CD14-positive monocyte (primary cell): ENCODE measurements around the gene VAMP2. TPM values are rescaled to one million over a fixed set of nuclear protein-coding genes. Genes with fewer than 3 reads are reported as not detected.

Source experiments
- DNase-seq, 3 donors: peaks; one replicate each; pipeline ENCODE4 v3.0.0-alpha.2; 2011 to 2022
- H2AFZ ChIP-seq: 2 replicates; pipeline ENCODE4 v1.6.0; 2012; ENCODE audit warnings: mild to moderate bottlenecking, low read depth, low read length, inconsistent platforms; ENCODE audit not compliant: insufficient read depth, poor library complexity, severe bottlenecking
- H3K27ac ChIP-seq, 2 donors: 1 replicate in 1 of 2; 2 replicates in 1 of 2; pipeline ENCODE4 v1.5.1; 2012 to 2013; ENCODE audit warnings: low read length in 2 of 2, control low read depth in 1 of 2, inconsistent platforms in 1 of 2, low read depth in 1 of 2, mild to moderate bottlenecking in 1 of 2
- H3K27me3 ChIP-seq, 2 donors: one replicate each; pipeline versions ENCODE4 v1.6.0 to v1.6.1; 2011 to 2013; ENCODE audit warnings: low read length in 2 of 2; ENCODE audit not compliant: control insufficient read depth in 2 of 2, insufficient read depth in 2 of 2
- H3K36me3 ChIP-seq, 2 donors: replicated peaks in 1 of 2; 1 replicate in 1 of 2; 2 replicates in 1 of 2; pipeline versions ENCODE4 v1.5.1 to v1.6.1; 2012 to 2013; ENCODE audit warnings: low read length in 2 of 2, control low read depth in 1 of 2, inconsistent platforms in 1 of 2, mild to moderate bottlenecking in 1 of 2; ENCODE audit not compliant: insufficient read depth in 2 of 2, control insufficient read depth in 1 of 2
- H3K4me1 ChIP-seq, 2 donors: 1 replicate in 1 of 2; 2 replicates in 1 of 2; pipeline versions ENCODE4 v1.5.1 to v1.6.1; 2012 to 2013; ENCODE audit warnings: low read length in 2 of 2, control low read depth in 1 of 2, inconsistent platforms in 1 of 2, mild to moderate bottlenecking in 1 of 2, moderate library complexity in 1 of 2; ENCODE audit not compliant: insufficient read depth in 2 of 2, control insufficient read depth in 1 of 2
- H3K4me2 ChIP-seq: replicated peaks from 2 replicates; pipeline ENCODE3; 2012; ENCODE audit warnings: low read length, moderate library complexity, mild to moderate bottlenecking; ENCODE audit not compliant: poor library complexity, severe bottlenecking; ENCODE audit errors: extremely low read depth
- H3K4me3 ChIP-seq, 3 experiments: fragments of 200-600 bp in 1 of 3; sonication (generic) in 1 of 3; replicated peaks in 1 of 3; 1 replicate in 2 of 3; 2 replicates in 1 of 3; pipeline ENCODE4 v1.5.1; 2011 to 2013; ENCODE audit warnings: low read length in 3 of 3, mild to moderate bottlenecking in 3 of 3, control low read depth in 2 of 3, low read depth in 2 of 3, inconsistent platforms in 1 of 3, moderate library complexity in 1 of 3
- H3K79me2 ChIP-seq: 2 replicates; pipeline ENCODE4 v1.6.0; 2012; ENCODE audit warnings: mild to moderate bottlenecking, control low read depth, inconsistent platforms, low read length, moderate library complexity; ENCODE audit not compliant: insufficient read depth
- H3K9ac ChIP-seq: 2 replicates; pipeline ENCODE4 v1.6.0; 2017; ENCODE audit warnings: low read length, mild to moderate bottlenecking; ENCODE audit not compliant: insufficient read depth, poor library complexity, severe bottlenecking
- H3K9me3 ChIP-seq, 2 donors: replicated peaks in 1 of 2; 1 replicate in 1 of 2; 2 replicates in 1 of 2; pipeline versions ENCODE4 v1.5.1 to v1.6.1; 2012 to 2013; ENCODE audit warnings: low read length in 2 of 2, control low read depth in 1 of 2; ENCODE audit not compliant: control insufficient read depth in 1 of 2, insufficient read depth in 1 of 2
- H4K20me1 ChIP-seq: 2 replicates; pipeline ENCODE4 v1.6.0; 2012; ENCODE audit warnings: mild to moderate bottlenecking, low read length, control low read depth, moderate library complexity; ENCODE audit not compliant: insufficient read depth
- H3K27ac Mint-ChIP-seq, 7 donors: one replicate each; pipeline ENCODE4 v1.8.0; 2020; ENCODE audit warnings: mild to moderate bottlenecking in 7 of 7, mixed read lengths in 7 of 7, moderate library complexity in 6 of 7, inconsistent platforms in 2 of 7
- H3K27me3 Mint-ChIP-seq, 3 donors: one replicate each; pipeline ENCODE4 v1.8.0; 2021 to 2022; ENCODE audit warnings: low read depth in 3 of 3, mild to moderate bottlenecking in 3 of 3, mixed read lengths in 3 of 3, moderate library complexity in 3 of 3, inconsistent platforms in 1 of 3
- H3K36me3 Mint-ChIP-seq, 2 donors: one replicate each; pipeline ENCODE4 v1.8.0; 2020; ENCODE audit warnings: mixed read lengths in 2 of 2, inconsistent platforms in 1 of 2, mild to moderate bottlenecking in 1 of 2
- H3K4me1 Mint-ChIP-seq: one replicate; pipeline ENCODE4 v1.8.0; 2020; ENCODE audit warnings: mild to moderate bottlenecking, mixed read lengths
- H3K4me3 Mint-ChIP-seq, 2 donors: one replicate each; pipeline ENCODE4 v1.8.0; 2020; ENCODE audit warnings: mild to moderate bottlenecking in 2 of 2, mixed read lengths in 2 of 2, moderate library complexity in 1 of 2
- H3K9me3 Mint-ChIP-seq, 7 donors: one replicate each; pipeline ENCODE4 v1.8.0; 2020 to 2022; ENCODE audit warnings: mixed read lengths in 7 of 7, mild to moderate bottlenecking in 6 of 7, moderate library complexity in 6 of 7, inconsistent platforms in 2 of 7
- WGBS: methylation state at CpG from one replicate; pipeline ENCODE4 v1.1.5; 2013; ENCODE audit warnings: missing lambda C conversion rate; ENCODE audit not compliant: insufficient coverage; 5-methylcytosine and 5-hydroxymethylcytosine counted together
- intact Hi-C, 2 donors: fragments of 100-400 bp; cut with micrococcal nuclease; formaldehyde crosslinking; loops; one replicate each; pipeline versions ENCODE4 v1.15.0 to v1.15.1; 2023
- polyA plus RNA-seq, 3 donors: library from polyadenylated mRNA; depleted of rRNA in 1 of 3; unstranded in 2 of 3; stranded (reverse) in 1 of 3; fragments of 300-500 nt in 2 of 3; fragments of >200 nt in 1 of 3; fragmentation: Illumina TruSeq in 2 of 3; gene quantifications; 1 replicate in 2 of 3; 2 replicates in 1 of 3; pipeline ENCODE4 v1.2.3, GENCODE V29; 2012 to 2021
- TF ChIP-seq, protein P1 (sequence below): fragments of 200-600 bp; IDR thresholded peaks from one replicate; pipeline ENCODE4 v1.8.0; 2022; ENCODE audit warnings: antibody characterized with exemption, mild to moderate bottlenecking

The VAMP2 gene
- polyA plus RNA-seq, 3 donors: 10.2 to 139 (median 14.5) TPM

DNA sequence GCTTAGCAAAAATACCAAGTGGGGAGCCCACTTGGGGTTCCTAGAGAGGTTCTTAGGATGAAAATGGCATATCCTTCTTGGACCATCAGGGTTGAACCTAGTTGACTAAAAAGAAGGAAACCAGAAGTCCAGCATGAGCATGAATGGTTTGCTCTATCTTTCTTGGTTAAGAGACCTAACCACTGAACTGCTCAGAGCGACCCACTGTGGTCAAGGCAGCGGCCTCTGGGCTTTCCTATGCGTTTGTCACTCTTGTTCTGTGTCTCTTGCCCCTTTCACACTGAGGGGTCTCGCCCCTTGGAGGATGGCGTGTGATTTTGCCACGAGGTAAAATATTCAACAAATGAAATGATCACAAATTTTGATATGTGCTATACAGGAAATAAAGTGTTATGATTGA lies 27.8 kb upstream of the VAMP2 start:
- Histone ChIP-seq H3K27me3 (no peaks in the 10 kb centered on the region), H2AFZ (peak overlapping the region; percentile 85), H4K20me1 (peaks cover 28% of the 10 kb centered on the region), H3K9me3 (no peaks in the 10 kb centered on the region), H3K4me3 (peak overlapping the region; percentile 26 to 90 (median 87)), H3K4me1 (peaks cover 63 to 67% of the 10 kb centered on the region in 2 donors), H3K79me2 (peaks cover 23% of the 10 kb centered on the region), H3K27ac (peak overlapping the region; percentile 72 to 74), H3K9ac (no peak overlapping the region), H3K36me3 (no peaks in the 10 kb centered on the region), H3K4me2 (peak overlapping the region; percentile 96)
- TF ChIP-seq, protein P1, sequence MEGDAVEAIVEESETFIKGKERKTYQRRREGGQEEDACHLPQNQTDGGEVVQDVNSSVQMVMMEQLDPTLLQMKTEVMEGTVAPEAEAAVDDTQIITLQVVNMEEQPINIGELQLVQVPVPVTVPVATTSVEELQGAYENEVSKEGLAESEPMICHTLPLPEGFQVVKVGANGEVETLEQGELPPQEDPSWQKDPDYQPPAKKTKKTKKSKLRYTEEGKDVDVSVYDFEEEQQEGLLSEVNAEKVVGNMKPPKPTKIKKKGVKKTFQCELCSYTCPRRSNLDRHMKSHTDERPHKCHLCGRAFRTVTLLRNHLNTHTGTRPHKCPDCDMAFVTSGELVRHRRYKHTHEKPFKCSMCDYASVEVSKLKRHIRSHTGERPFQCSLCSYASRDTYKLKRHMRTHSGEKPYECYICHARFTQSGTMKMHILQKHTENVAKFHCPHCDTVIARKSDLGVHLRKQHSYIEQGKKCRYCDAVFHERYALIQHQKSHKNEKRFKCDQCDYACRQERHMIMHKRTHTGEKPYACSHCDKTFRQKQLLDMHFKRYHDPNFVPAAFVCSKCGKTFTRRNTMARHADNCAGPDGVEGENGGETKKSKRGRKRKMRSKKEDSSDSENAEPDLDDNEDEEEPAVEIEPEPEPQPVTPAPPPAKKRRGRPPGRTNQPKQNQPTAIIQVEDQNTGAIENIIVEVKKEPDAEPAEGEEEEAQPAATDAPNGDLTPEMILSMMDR: no peak
- Mint-ChIP-seq H3K27ac (peak overlapping the region in 6 of 7 donors; percentile 86 to 94 (median 92)), H3K4me1 (peaks cover 9% of the 10 kb centered on the region), H3K9me3 (no peaks in the 10 kb centered on the region), H3K36me3 (no peaks in the 10 kb centered on the region), H3K27me3 (no peaks in the 10 kb centered on the region), H3K4me3 (no peak overlapping the region)
- intact Hi-C loops: loop anchor here in 1 of 2 donors (2.0 kb wide), 1 partner anchor 32 kb away; no protein-coding TSS in a partner anchor
- no peak for DNase-seq
- WGBS: no CpG with 5 or more reads among the region's 6 CpGs

DNA sequence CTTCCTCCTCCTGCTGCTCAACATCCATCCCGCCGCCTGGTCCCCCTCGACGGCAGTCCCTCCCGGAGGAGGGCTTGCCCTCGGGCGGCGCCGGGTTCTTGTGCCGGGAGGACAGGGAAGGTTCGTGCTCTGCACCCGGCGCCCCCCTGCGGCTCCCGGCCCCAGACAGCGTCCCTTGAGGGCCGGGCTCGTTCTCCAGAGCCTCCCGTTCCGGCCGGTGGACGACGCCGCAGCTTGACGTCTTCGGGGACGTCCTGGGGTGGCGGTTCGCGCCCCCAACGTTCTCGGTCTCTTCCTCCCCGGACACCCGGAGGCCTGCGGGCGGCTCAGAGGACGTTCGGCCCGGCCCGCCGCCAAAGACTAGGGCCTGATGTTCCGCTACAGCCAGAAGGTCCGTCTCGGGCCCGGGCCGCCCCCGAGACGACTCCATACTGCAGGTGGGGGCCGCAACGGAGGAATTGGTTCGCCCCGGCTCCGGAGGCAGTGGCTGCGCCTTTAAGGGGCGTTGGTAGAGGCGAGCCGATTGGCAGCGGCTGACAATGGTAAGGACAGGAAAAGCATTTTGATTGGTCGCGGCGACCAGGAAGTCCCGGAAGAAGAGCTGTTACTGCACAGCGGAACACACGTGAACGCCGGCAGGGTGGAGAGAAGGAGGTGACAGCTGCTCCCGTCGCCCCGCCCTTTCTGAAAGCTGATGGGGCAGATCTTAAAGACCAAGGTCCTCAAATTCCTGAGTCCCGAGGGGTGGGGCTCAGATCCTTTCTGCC lies 27.1 kb upstream of the VAMP2 start, which contains the start of gene BORCS6:
BORCS6 (minus strand) TSS at position 470 of the 767 bp plus-strand sequence; CDS start at position 430, 40 bp downstream.
- Mint-ChIP-seq H3K36me3 (no peaks in the 10 kb centered on the region), H3K4me3 (no peak within 1 kb of the TSS), H3K27me3 (peaks cover 0 to 5% (median under 1%) of the 10 kb centered on the region in 3 donors), H3K4me1 (peaks cover 9% of the 10 kb centered on the region), H3K27ac (peak within 1 kb of the TSS in 6 of 7 donors; percentile 88 to 94 (median 92)), H3K9me3 (peaks cover 0 to under 1% (median 0%) of the 10 kb centered on the region in 7 donors)
- Histone ChIP-seq H3K4me1 (peaks cover 65 to 73% of the 10 kb centered on the region in 2 donors), H3K9ac (peak within 1 kb of the TSS; percentile 79), H3K27me3 (no peaks in the 10 kb centered on the region), H3K36me3 (no peaks in the 10 kb centered on the region), H3K79me2 (peaks cover 23% of the 10 kb centered on the region), H3K4me3 (peak within 1 kb of the TSS; percentile 82 to 90 (median 87)), H4K20me1 (peaks cover 28% of the 10 kb centered on the region), H3K9me3 (no peaks in the 10 kb centered on the region), H3K4me2 (peak within 1 kb of the TSS; percentile 96), H2AFZ (peak within 1 kb of the TSS; percentile 85), H3K27ac (peak within 1 kb of the TSS; percentile 78 to 89)
- TF ChIP-seq, protein P1: no peak
- peak; percentile 96 to 98 (median 98) for DNase-seq
- under 1% methylated on average over 66 of the region's 70 CpGs for WGBS
- intact Hi-C loops: loop anchor here (2.0 to 10.0 kb wide), 4 partner anchors 33 to 68 kb away; partner anchors contain the start of genes CTC1 (in 1 of the 2), HES7 (in 1 of the 2), PER1 (in 1 of the 2) and PFAS (in 1 of the 2)
